K562 (cell line): ENCODE data around the gene NTRK2. TPM values are rescaled to one million over a fixed set of nuclear protein-coding genes. Genes with fewer than 3 reads are reported as not detected.

Source experiments
- ATAC-seq: fragments of 200-7000 bp; cut with Tn5 transposase; 3 replicates; pipeline ENCODE4 v1.9.1; 2020; ENCODE audit warnings: moderate library complexity
- BruUV-seq: library from RNA; stranded (reverse); fragments of 400-500 nt; replicated peaks from 2 replicates; lab custom pipeline; 2021; lab: Mats Ljungman, UMichigan
- CTCF ChIA-PET: fragments of 300-600 bp; formaldehyde crosslinking; extraction: SDS; loops from one replicate; lab custom pipeline; 2021; ENCODE audit warnings: low intra/inter-chr PET ratio; lab: Yijun Ruan, JAX
- POLR2A ChIA-PET: fragments of 300-600, 350-650 bp; sonication (Branson Sonifier 250); formaldehyde crosslinking; extraction: SDS; loops from one replicate; lab custom pipeline; 2021; ENCODE audit warnings: antibody characterized with exemption, inconsistent platforms; lab: Yijun Ruan, JAX
- DNase-seq, 4 experiments: peaks; one replicate each; pipeline versions ENCODE4 v3.0.0 to v3.0.0-alpha.2; 2011 to 2018; ENCODE audit warnings: low spot score in 3 of 4, mixed read lengths in 3 of 4; ENCODE audit errors: extremely low read depth in 1 of 4
- FAIRE-seq: peaks from 2 replicates; lab custom pipeline; 2011; peaks lifted over from hg19 to GRCh38; lab: Jason Lieb, UNC
- H2AFZ ChIP-seq: 2 replicates; pipeline ENCODE4 v1.6.0; 2011; ENCODE audit warnings: low read depth, low read length, control low read depth, inconsistent platforms
- H3K27ac ChIP-seq: fragments of 200-600 bp; 3 replicates; pipeline ENCODE4 v1.8.0; 2011; ENCODE audit warnings: low read depth, mild to moderate bottlenecking, control low read depth, inconsistent platforms, low read length, moderate library complexity, mixed read lengths; ENCODE audit errors: extremely low read depth
- H3K27me3 ChIP-seq, 2 experiments: fragments of 300-600 bp in 1 of 2; 2 replicates in 1 of 2; 3 replicates in 1 of 2; pipeline versions ENCODE4 v1.6.0 to v1.8.0; 2011; ENCODE audit warnings: inconsistent platforms in 2 of 2, low read length in 2 of 2, mild to moderate bottlenecking in 1 of 2, mixed read lengths in 1 of 2, moderate library complexity in 1 of 2; ENCODE audit not compliant: control insufficient read depth in 2 of 2, insufficient read depth in 2 of 2
- H3K36me3 ChIP-seq: fragments of 300-600 bp; 3 replicates; pipeline ENCODE4 v1.8.0; 2011; ENCODE audit warnings: mild to moderate bottlenecking, low read length, inconsistent platforms; ENCODE audit not compliant: control insufficient read depth, insufficient read depth
- H3K4me1 ChIP-seq, 2 experiments: fragments of 200-600 bp in 1 of 2; replicated peaks in 1 of 2; 2 replicates in 1 of 2; 3 replicates in 1 of 2; pipeline versions ENCODE4 v1.5.1 to v1.8.0; 2011; ENCODE audit warnings: inconsistent platforms in 2 of 2, low read length in 2 of 2, mild to moderate bottlenecking in 1 of 2, mixed read lengths in 1 of 2, moderate library complexity in 1 of 2; ENCODE audit not compliant: control insufficient read depth in 2 of 2, insufficient read depth in 2 of 2
- H3K4me2 ChIP-seq: 2 replicates; pipeline ENCODE4 v1.6.1; 2011; ENCODE audit warnings: low read length, control low read depth, inconsistent platforms, mixed read lengths; ENCODE audit not compliant: insufficient read depth
- H3K4me3 ChIP-seq: fragments of 200-600 bp; sonication (generic), shearing (Covaris generic); 2 replicates; pipeline ENCODE4 v1.5.1; 2016; ENCODE audit warnings: control low read depth, inconsistent platforms
- H3K79me2 ChIP-seq: fragments of 200-600 bp; 3 replicates; pipeline ENCODE4 v1.8.0; 2011; ENCODE audit warnings: low read length, inconsistent platforms; ENCODE audit not compliant: control insufficient read depth, insufficient read depth
- H3K9ac ChIP-seq, 2 experiments: 2 replicates each; pipeline versions ENCODE4 v1.6.0 to v1.6.1; 2011; ENCODE audit warnings: low read depth in 2 of 2, low read length in 2 of 2, control low read depth in 1 of 2, inconsistent platforms in 1 of 2, mild to moderate bottlenecking in 1 of 2, mixed read lengths in 1 of 2; ENCODE audit not compliant: insufficient read depth in 1 of 2
- H3K9me1 ChIP-seq: one replicate; pipeline ENCODE4 v1.6.0; 2011; ENCODE audit warnings: inconsistent platforms, mild to moderate bottlenecking, low read length, moderate library complexity; ENCODE audit not compliant: control insufficient read depth, insufficient read depth
- H3K9me3 ChIP-seq: replicated peaks from 2 replicates; pipeline ENCODE4 v1.5.1; 2011; ENCODE audit warnings: low read depth, low read length, inconsistent platforms; ENCODE audit not compliant: control insufficient read depth, insufficient read depth
- H4K20me1 ChIP-seq: replicated peaks from 2 replicates; pipeline ENCODE4 v1.6.1; 2011; ENCODE audit warnings: low read length, inconsistent platforms, mixed read lengths; ENCODE audit not compliant: control insufficient read depth, insufficient read depth
- ARID2 ChIP-seq: fragments of 450-650 bp; IDR thresholded peaks from 2 replicates; pipeline ENCODE4 v1.6.1; 2017; ENCODE audit warnings: antibody characterized with exemption, mild to moderate bottlenecking
- DDX20 ChIP-seq: fragments of 450-650 bp; IDR thresholded peaks from 2 replicates; pipeline ENCODE4 v1.6.1; 2016; ENCODE audit warnings: missing genetic modification characterization, low read depth, mild to moderate bottlenecking, missing compliant biosample characterization, moderate library complexity
- EGR1 ChIP-seq: fragments of 450-650 bp; conservative IDR thresholded peaks from 2 replicates; pipeline ENCODE4 v1.6.1; 2017; ENCODE audit warnings: mild to moderate bottlenecking
- GMEB1 ChIP-seq: fragments of 250-450 bp; sonication (Bioruptor Pico); IDR thresholded peaks from 2 replicates; pipeline ENCODE4 v1.4.0; 2020; ENCODE audit warnings: mild to moderate bottlenecking
- HDAC2 ChIP-seq: fragments of 450-650 bp; IDR thresholded peaks from 2 replicates; pipeline ENCODE4 v1.6.1; 2016; ENCODE audit warnings: mild to moderate bottlenecking
- HMGN3 ChIP-seq: IDR thresholded peaks from 2 replicates; pipeline ENCODE4 v1.6.1; 2011; ENCODE audit warnings: borderline replicate concordance, low read depth, mild to moderate bottlenecking, mixed read lengths, low read length; ENCODE audit not compliant: insufficient read length; ENCODE audit errors: extremely low read depth
- MTF1 ChIP-seq: fragments of 250-450 bp; sonication (Bioruptor Pico); IDR thresholded peaks from 2 replicates; pipeline ENCODE4 v1.9.0; 2021; ENCODE audit warnings: moderate library complexity, mild to moderate bottlenecking, inconsistent platforms, borderline replicate concordance
- NFIC ChIP-seq: fragments of 450-650 bp; IDR thresholded peaks from 2 replicates; pipeline ENCODE4 v1.6.1; 2017; ENCODE audit warnings: mild to moderate bottlenecking, inconsistent platforms
- PREB ChIP-seq: sonication (generic); formaldehyde crosslinking; IDR thresholded peaks from 2 replicates; pipeline ENCODE4 v1.8.1; 2023; ENCODE audit warnings: mild to moderate bottlenecking, missing genetic modification reagents
- SMARCE1 ChIP-seq: fragments of 450-650 bp; IDR thresholded peaks from 2 replicates; pipeline ENCODE4 v1.7.1; 2016; ENCODE audit warnings: mild to moderate bottlenecking
- USF1 ChIP-seq: sonication (generic); formaldehyde crosslinking; IDR thresholded peaks from 2 replicates; pipeline ENCODE4 v1.9.0; 2022; ENCODE audit warnings: mild to moderate bottlenecking, missing genetic modification reagents
- ZC3H11A ChIP-seq: IDR thresholded peaks from 2 replicates; pipeline ENCODE4 v1.6.1; 2012; ENCODE audit warnings: low read depth, low read length, improper control_type of control experiment
- ZNF133 ChIP-seq: fragments of 250-450 bp; sonication (Bioruptor Pico); IDR thresholded peaks from 2 replicates; pipeline ENCODE4 v1.4.0; 2020; ENCODE audit warnings: mild to moderate bottlenecking
- ZNF384 ChIP-seq: IDR thresholded peaks from 2 replicates; pipeline ENCODE4 v1.6.1; 2012; ENCODE audit warnings: low read depth, low read length, improper control_type of control experiment
- ZNF551 ChIP-seq: fragments of 250-450 bp; sonication (Bioruptor Pico); IDR thresholded peaks from 2 replicates; pipeline ENCODE4 v1.5.0; 2021; ENCODE audit warnings: mild to moderate bottlenecking, moderate library complexity
- ZNF778 ChIP-seq: fragments of 450-650 bp; formaldehyde crosslinking; IDR thresholded peaks from 2 replicates; pipeline ENCODE4 v1.4.0; 2020; ENCODE audit warnings: mild to moderate bottlenecking, moderate library complexity
- ZSCAN32 ChIP-seq: fragments of 450-650 bp; formaldehyde crosslinking; IDR thresholded peaks from 2 replicates; pipeline ENCODE4 v1.4.0; 2020; ENCODE audit warnings: mild to moderate bottlenecking, moderate library complexity
- WGBS: fragments of 100-300 bp; shearing (Covaris generic); methylation state at CpG from one replicate; pipeline ENCODE4 v1.1.6; 2016; ENCODE audit warnings: low coverage, mixed read lengths; ENCODE audit not compliant: insufficient coverage; ENCODE audit errors: missing lambda C conversion rate; 5-methylcytosine and 5-hydroxymethylcytosine counted together
- in situ Hi-C: fragments of 300-500 bp; cut with MboI; formaldehyde crosslinking; loops from 4 replicates; pipeline ENCODE4 v1.15.0; 2018; ENCODE audit warnings: inconsistent platforms, mixed read lengths
- intact Hi-C: fragments of 100-400 bp; cut with micrococcal nuclease; formaldehyde crosslinking; loops from 2 replicates; pipeline ENCODE4 v1.14.2; 2022
- polyA plus RNA-seq, 8 experiments: library from polyadenylated mRNA; depleted of rRNA in 4 of 8; stranded (reverse) in 5 of 8; unstranded in 3 of 8; fragments of >200 nt; fragmentation: Nextera tagmentation in 2 of 8; fragmentation: Illumina TruSeq in 1 of 8; extraction: Ambion mirVana in 2 of 8; extraction: Trizol in 1 of 8; gene quantifications; 2 replicates each; pipeline versions ENCODE4 v1.2.1 to v1.2.3, GENCODE V29; 2011 to 2014; ENCODE audit warnings: inconsistent platforms in 1 of 8, missing spikeins in 1 of 8
- total RNA-seq, 7 experiments: library from RNA; depleted of rRNA in 6 of 7; stranded (reverse); fragments of >200 nt in 6 of 7; fragmentation: Illumina TruSeq in 2 of 7; extraction: Trizol in 2 of 7; gene quantifications; 2 replicates each; pipeline versions ENCODE4 v1.2.1 to v1.2.3, GENCODE V29; 2011 to 2021; ENCODE audit warnings: low replicate concordance in 1 of 7

Gene NTRK2
- total and polyA plus RNA-seq, 9 of the 15 experiments (the other 6 are each of a cell fraction or from before 2014, with no cell fraction given) = not detected

GRCh38 chr9:84949258-84949657 lies 279.7 kb downstream of the NTRK2 start:
- TF ChIP-seq SMARCE1 = no peak
- TF ChIP-seq ZNF778 (CRISPR knock-in tag) = no peak
- TF ChIP-seq HMGN3 = no peak
- TF ChIP-seq GMEB1 (CRISPR knock-in tag) = no peak
- no peak for TF ChIP-seq DDX20 (tag)
- TF ChIP-seq NFIC = no peak
- no peak for TF ChIP-seq ZC3H11A
- TF ChIP-seq MTF1 (CRISPR knock-in tag) = no peak
- TF ChIP-seq USF1 (CRISPR knock-in tag) = no peak
- TF ChIP-seq HDAC2 = no peak
- no peak for TF ChIP-seq ZNF384
- TF ChIP-seq ZNF551 (CRISPR knock-in tag) = no peak
- no peak for TF ChIP-seq ARID2
- TF ChIP-seq EGR1 = no peak
- TF ChIP-seq ZNF133 = no peak
- no peak for TF ChIP-seq PREB (CRISPR knock-in tag)
- no peak for TF ChIP-seq ZSCAN32 (CRISPR knock-in tag)
- Histone ChIP-seq H3K9me1 (no peaks in the 10 kb centered on the region), H3K9me3 (no peaks in the 10 kb centered on the region), H3K4me1 (no peaks in the 10 kb centered on the region), H3K4me2 (no peak overlapping the region), H3K4me3 (no peak overlapping the region), H3K9ac (no peak overlapping the region), H3K27me3 (no peaks in the 10 kb centered on the region), H3K79me2 (no peaks in the 10 kb centered on the region), H2AFZ (no peak overlapping the region), H3K36me3 (no peaks in the 10 kb centered on the region), H3K27ac (no peak overlapping the region), H4K20me1 (no peaks in the 10 kb centered on the region)
- ATAC-seq = no peak
- intact Hi-C loops = no loop called here
- no TSS peak for BruUV-seq
- WGBS = 0% methylated on average over 1 of the region's 4 CpGs
- CTCF ChIA-PET = no interaction called here
- in situ Hi-C loops = no loop called here
- DNase-seq = no peak
- no peak for FAIRE-seq
- POLR2A ChIA-PET = no interaction called here
